HL-60 (cell line): Measurements from ENCODE around the gene FLOT2.
A peak's percentile ranks its signal among the peaks of the same experiment; 100 is the strongest.

Source experiments
- DNase-seq, 2 experiments: peaks; one replicate each; pipeline ENCODE4 v3.0.0-alpha.2; 2010 to 2020; ENCODE audit warnings: low read depth in 1 of 2, low spot score in 1 of 2
- H3K27ac ChIP-seq: fragments of 250-450 bp; sonication (Bioruptor Pico); replicated peaks from 2 replicates; pipeline ENCODE4 v1.5.1; 2020; ENCODE audit warnings: mild to moderate bottlenecking, moderate library complexity
- H3K27me3 ChIP-seq: fragments of 250-450 bp; sonication (Bioruptor Pico); 2 replicates; pipeline ENCODE4 v1.5.1; 2021; ENCODE audit warnings: mild to moderate bottlenecking, moderate library complexity; ENCODE audit not compliant: insufficient read depth, poor library complexity, severe bottlenecking
- H3K4me3 ChIP-seq: replicated peaks from 2 replicates; pipeline ENCODE4 v1.5.1; 2011; ENCODE audit warnings: mild to moderate bottlenecking, control low read depth, low read length; ENCODE audit not compliant: insufficient read depth
- GABPA ChIP-seq: IDR thresholded peaks from 2 replicates; pipeline ENCODE4 v1.6.1; 2012; ENCODE audit warnings: low read depth
- POLR2AphosphoS5 ChIP-seq: IDR thresholded peaks from 2 replicates; pipeline ENCODE4 v1.6.1; 2012; ENCODE audit warnings: low read depth
- SPI1 ChIP-seq: IDR thresholded peaks from 2 replicates; pipeline ENCODE4 v1.6.1; 2012; ENCODE audit warnings: low read depth, mild to moderate bottlenecking, borderline replicate concordance
- TF ChIP-seq, protein P1 (sequence below): IDR thresholded peaks from one replicate; pipeline ENCODE4 v1.5.1; 2011; ENCODE audit warnings: low read length, control low read depth, inconsistent platforms; ENCODE audit not compliant: insufficient read depth
- TF ChIP-seq, protein P2 (sequence below): IDR thresholded peaks from 2 replicates; pipeline ENCODE4 v1.6.1; 2012; ENCODE audit warnings: low read depth; ENCODE audit not compliant: insufficient replicate concordance

Gene FLOT2

DNA sequence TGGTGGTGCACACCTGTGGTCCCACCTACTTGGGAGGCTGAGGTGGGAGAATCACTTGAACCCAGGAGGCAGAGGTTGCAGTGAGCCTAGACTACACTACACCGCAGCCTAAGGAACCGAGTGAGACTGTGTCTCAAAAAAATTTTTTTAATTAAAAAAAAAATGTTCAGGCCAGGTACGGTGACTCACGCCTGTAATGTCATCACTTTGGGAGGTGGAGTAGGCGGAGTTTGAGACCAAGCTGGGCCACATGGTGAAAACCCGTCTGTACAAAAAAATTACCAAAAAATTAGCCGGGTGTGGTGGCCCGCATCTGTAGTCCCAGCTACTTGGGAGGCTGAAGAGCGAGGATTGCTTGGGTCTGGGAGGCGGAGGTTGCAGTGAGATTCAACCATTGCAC is 51.3 kb downstream of the FLOT2 start:
- no peak for TF ChIP-seq GABPA
- TF ChIP-seq, protein P1, sequence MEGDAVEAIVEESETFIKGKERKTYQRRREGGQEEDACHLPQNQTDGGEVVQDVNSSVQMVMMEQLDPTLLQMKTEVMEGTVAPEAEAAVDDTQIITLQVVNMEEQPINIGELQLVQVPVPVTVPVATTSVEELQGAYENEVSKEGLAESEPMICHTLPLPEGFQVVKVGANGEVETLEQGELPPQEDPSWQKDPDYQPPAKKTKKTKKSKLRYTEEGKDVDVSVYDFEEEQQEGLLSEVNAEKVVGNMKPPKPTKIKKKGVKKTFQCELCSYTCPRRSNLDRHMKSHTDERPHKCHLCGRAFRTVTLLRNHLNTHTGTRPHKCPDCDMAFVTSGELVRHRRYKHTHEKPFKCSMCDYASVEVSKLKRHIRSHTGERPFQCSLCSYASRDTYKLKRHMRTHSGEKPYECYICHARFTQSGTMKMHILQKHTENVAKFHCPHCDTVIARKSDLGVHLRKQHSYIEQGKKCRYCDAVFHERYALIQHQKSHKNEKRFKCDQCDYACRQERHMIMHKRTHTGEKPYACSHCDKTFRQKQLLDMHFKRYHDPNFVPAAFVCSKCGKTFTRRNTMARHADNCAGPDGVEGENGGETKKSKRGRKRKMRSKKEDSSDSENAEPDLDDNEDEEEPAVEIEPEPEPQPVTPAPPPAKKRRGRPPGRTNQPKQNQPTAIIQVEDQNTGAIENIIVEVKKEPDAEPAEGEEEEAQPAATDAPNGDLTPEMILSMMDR, result no peak
- TF ChIP-seq POLR2AphosphoS5, result no peak
- H3K4me3 ChIP-seq, result no peak overlapping the region
- no peak for DNase-seq
- no peaks in the 10 kb centered on the region for H3K27me3 ChIP-seq
- H3K27ac ChIP-seq, result no peak overlapping the region

DNA sequence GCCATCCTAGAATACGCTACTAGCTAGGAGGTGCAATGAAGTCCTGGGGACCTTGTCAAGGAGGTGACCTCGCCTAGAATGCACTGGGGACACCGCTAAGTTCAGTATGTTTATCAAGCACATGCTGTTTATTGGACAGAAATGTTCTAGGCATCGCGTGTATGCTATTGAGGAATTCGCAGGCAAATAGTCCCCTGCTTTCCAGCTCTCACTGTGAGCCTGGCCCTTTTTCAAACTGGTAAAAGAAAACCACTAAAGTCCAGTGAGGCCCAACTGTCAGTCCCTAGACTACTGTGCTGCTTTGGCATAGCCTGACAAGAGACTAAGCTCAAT is 53.8 kb downstream of the FLOT2 start:
- Histone ChIP-seq H3K27me3 (no peaks in the 10 kb centered on the region), H3K27ac (no peak overlapping the region), H3K4me3 (no peak overlapping the region)
- no peak for DNase-seq
- no peak for TF ChIP-seq GABPA
- TF ChIP-seq, protein P2, sequence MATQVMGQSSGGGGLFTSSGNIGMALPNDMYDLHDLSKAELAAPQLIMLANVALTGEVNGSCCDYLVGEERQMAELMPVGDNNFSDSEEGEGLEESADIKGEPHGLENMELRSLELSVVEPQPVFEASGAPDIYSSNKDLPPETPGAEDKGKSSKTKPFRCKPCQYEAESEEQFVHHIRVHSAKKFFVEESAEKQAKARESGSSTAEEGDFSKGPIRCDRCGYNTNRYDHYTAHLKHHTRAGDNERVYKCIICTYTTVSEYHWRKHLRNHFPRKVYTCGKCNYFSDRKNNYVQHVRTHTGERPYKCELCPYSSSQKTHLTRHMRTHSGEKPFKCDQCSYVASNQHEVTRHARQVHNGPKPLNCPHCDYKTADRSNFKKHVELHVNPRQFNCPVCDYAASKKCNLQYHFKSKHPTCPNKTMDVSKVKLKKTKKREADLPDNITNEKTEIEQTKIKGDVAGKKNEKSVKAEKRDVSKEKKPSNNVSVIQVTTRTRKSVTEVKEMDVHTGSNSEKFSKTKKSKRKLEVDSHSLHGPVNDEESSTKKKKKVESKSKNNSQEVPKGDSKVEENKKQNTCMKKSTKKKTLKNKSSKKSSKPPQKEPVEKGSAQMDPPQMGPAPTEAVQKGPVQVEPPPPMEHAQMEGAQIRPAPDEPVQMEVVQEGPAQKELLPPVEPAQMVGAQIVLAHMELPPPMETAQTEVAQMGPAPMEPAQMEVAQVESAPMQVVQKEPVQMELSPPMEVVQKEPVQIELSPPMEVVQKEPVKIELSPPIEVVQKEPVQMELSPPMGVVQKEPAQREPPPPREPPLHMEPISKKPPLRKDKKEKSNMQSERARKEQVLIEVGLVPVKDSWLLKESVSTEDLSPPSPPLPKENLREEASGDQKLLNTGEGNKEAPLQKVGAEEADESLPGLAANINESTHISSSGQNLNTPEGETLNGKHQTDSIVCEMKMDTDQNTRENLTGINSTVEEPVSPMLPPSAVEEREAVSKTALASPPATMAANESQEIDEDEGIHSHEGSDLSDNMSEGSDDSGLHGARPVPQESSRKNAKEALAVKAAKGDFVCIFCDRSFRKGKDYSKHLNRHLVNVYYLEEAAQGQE, result no peak
- no peak for TF ChIP-seq POLR2AphosphoS5
- TF ChIP-seq, protein P1, result no peak
- no peak for TF ChIP-seq SPI1

DNA sequence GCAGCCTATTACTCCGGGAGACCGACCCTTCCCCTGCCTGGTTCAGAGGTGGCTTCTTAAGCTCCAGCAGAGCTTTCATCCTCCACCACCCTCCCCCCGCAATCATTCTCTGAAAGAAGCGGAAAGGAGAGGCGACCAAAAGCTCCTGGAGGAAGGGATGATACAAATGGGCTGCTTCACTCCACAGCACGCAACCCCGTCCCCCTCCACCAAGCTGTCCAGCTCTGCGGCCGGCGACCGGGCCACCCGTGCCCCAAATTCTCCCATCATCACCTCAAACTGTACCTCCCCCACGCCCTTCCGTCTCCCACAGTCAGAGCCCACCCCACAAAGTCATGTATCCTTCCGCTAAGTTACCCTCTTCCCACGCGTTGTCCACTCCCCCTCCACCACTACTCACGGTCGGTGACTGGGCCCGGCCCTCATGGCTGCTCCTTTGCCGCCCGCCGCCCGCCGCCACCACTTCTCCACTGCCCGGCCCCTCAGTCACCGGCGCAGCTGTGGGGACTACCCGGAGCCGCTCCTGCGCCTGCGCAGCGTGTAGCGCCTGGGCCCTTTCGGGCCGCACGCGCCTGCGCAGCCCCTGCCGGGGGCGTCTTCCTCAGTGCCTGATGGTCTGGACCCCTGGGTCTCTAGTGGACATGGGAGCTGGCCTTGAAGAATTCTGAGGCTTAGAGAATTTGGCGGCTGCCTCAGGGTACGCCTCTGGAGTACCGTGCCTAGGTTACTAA is 55.1 kb downstream of the FLOT2 start, which contains the start of gene FAM222B:
TSS of gene FAM222B (minus strand) at position 509 of the 731 bp plus-strand sequence. CDS start 76,123 bp downstream, outside the sequence.
- Histone ChIP-seq H3K27me3 (no peaks in the 10 kb centered on the region), H3K4me3 (peak within 1 kb of the TSS; percentile 99), H3K27ac (peak within 1 kb of the TSS; percentile 63)
- TF ChIP-seq, protein P1, result no peak
- TF ChIP-seq POLR2AphosphoS5 (peak; percentile 70), GABPA (no peak), SPI1 (peak; percentile 26; the same call in 1 of the 2 replicates)
- TF ChIP-seq, protein P2, result no peak
- DNase-seq, result peak; percentile 70 to 84
